Measurements from ENCODE around the gene KRTAP10-3. TPM values are rescaled to one million over a fixed set of nuclear protein-coding genes. Genes with fewer than 3 reads are reported as not detected.
"Not testable (repeated sequence)": the region's sequence is repeated elsewhere in the genome, so short reads cannot be mapped to it uniquely, and the experiment has no call there.

KRTAP10-3 gene
- polyA plus RNA-seq, 1 donor (not counting 4 experiments of a cell fraction or from before 2014, with no cell fraction given), result not detected

DNA sequence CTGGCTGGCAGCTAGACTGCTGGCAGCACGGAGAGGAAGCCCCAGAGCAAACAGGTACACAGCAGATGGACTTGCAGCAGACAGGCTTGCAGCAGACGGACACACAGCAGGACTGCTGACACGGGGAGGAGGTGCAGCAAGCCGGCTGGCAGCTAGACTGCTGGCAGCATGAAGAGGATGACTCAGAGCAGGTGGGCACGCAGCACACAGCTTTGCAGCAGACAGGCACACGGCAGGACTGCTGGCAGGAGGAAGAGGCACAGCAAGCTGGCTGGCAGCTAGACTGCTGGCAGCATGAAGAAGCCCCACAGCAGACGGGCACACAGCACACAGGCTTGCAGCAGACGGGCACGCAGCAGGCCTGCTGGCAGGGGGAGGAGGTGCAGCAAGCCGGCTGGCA, 7.8 kb downstream of the KRTAP10-3 start:
- peaks cover 4% of the 10 kb centered on the region for H3K27me3 ChIP-seq (ENCODE audit: control insufficient read depth, extremely low read depth, insufficient read depth, low read length)
- no peak overlapping the region for H3K4me3 ChIP-seq (ENCODE audit: control insufficient read depth in 2 of 3, extremely low read depth in 1 of 3, insufficient read depth in 2 of 3, low read depth in 1 of 3, low read length in 3 of 3)
- H3K9me3 ChIP-seq (ENCODE audit: control insufficient read depth, low read depth, low read length), result no peaks in the 10 kb centered on the region
- H3K9ac ChIP-seq (ENCODE audit: control insufficient read depth, extremely low read depth, insufficient read depth, low read length), result no peak overlapping the region
- no peaks in the 10 kb centered on the region for H4K20me1 ChIP-seq (ENCODE audit: control insufficient read depth, extremely low read depth, insufficient read depth, low read length)
- peaks cover 22% of the 10 kb centered on the region for H3K4me1 ChIP-seq (ENCODE audit: control insufficient read depth, extremely low read depth, insufficient read depth, low read length)
- dilution Hi-C loops (cut with MboI; ENCODE audit: extremely low pct_ligation_motif_present, low sequenced_read_pairs), result no loop called here
- H3K79me2 ChIP-seq (ENCODE audit: control insufficient read depth, insufficient read depth, low read length), result no peaks in the 10 kb centered on the region
- H3K4me2 ChIP-seq (ENCODE audit: control insufficient read depth, extremely low read depth, insufficient read depth, low read depth, low read length), result peak overlapping the region; percentile 2
- no peak overlapping the region for H3K27ac ChIP-seq (ENCODE audit: control insufficient read depth, insufficient read depth, low read length)
- H3K36me3 ChIP-seq (ENCODE audit: control insufficient read depth in 2 of 2, extremely low read depth in 1 of 2, insufficient read depth in 2 of 2, low read length in 2 of 2), result no peaks in the 10 kb centered on the region
- no peak for TF ChIP-seq EZH2 (IDR thresholded peaks at IDR 0.05; ENCODE audit: low read length)
- TF ChIP-seq, protein P1, sequence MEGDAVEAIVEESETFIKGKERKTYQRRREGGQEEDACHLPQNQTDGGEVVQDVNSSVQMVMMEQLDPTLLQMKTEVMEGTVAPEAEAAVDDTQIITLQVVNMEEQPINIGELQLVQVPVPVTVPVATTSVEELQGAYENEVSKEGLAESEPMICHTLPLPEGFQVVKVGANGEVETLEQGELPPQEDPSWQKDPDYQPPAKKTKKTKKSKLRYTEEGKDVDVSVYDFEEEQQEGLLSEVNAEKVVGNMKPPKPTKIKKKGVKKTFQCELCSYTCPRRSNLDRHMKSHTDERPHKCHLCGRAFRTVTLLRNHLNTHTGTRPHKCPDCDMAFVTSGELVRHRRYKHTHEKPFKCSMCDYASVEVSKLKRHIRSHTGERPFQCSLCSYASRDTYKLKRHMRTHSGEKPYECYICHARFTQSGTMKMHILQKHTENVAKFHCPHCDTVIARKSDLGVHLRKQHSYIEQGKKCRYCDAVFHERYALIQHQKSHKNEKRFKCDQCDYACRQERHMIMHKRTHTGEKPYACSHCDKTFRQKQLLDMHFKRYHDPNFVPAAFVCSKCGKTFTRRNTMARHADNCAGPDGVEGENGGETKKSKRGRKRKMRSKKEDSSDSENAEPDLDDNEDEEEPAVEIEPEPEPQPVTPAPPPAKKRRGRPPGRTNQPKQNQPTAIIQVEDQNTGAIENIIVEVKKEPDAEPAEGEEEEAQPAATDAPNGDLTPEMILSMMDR (optimal IDR thresholded peaks at IDR 0.05 in 1 of 3, IDR thresholded peaks at IDR 0.05 in 1 of 3, conservative IDR thresholded peaks at IDR 0.05 in 1 of 3; ENCODE audit: extremely low read depth in 1 of 3, insufficient read depth in 2 of 3, low read length in 3 of 3), result peak in 1 of 3 experiments; percentile 2
- H3K9me1 ChIP-seq (ENCODE audit: control insufficient read depth, extremely low read depth, insufficient read depth, low read length), result no peaks in the 10 kb centered on the region
- no peak for FAIRE-seq
- H2AFZ ChIP-seq (ENCODE audit: control insufficient read depth, low read length), result no peak overlapping the region
- peak; percentile 1 for DNase-seq (ENCODE audit: low read depth, low spot score)

DNA sequence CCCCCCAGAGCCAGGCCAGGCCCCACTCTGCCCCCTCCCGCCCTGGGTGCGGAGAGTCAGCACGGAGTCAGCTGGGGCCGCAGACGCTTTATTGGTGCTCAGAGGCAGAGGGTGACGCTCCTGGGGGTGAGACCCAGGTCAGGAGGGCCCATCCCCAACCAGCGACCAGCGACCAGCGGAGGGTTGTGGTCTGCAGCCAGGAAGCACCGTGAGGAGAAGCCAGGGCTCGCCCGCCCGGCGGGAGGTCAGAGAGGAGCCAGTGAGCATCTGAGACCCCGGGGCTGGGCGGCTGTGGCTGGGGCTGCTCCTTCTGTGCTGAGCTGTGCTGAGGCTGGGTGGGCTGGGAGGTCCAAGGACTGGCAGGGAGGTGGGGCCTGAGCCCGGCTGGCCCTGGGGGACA, 8.3 kb downstream of the KRTAP10-3 start:
- FAIRE-seq; H3K79me2 ChIP-seq (ENCODE audit: control insufficient read depth, insufficient read depth, low read length); H2AFZ ChIP-seq (ENCODE audit: control insufficient read depth, low read length); H3K9me3 ChIP-seq (ENCODE audit: control insufficient read depth, low read depth, low read length); H3K36me3 ChIP-seq (ENCODE audit: control insufficient read depth in 2 of 2, extremely low read depth in 1 of 2, insufficient read depth in 2 of 2, low read length in 2 of 2); H3K4me3 ChIP-seq (ENCODE audit: control insufficient read depth in 2 of 3, extremely low read depth in 1 of 3, insufficient read depth in 2 of 3, low read depth in 1 of 3, low read length in 3 of 3); H3K27ac ChIP-seq (ENCODE audit: control insufficient read depth, insufficient read depth, low read length); dilution Hi-C loops (cut with MboI; ENCODE audit: extremely low pct_ligation_motif_present, low sequenced_read_pairs); H3K9me1 ChIP-seq (ENCODE audit: control insufficient read depth, extremely low read depth, insufficient read depth, low read length); H3K9ac ChIP-seq (ENCODE audit: control insufficient read depth, extremely low read depth, insufficient read depth, low read length); H4K20me1 ChIP-seq (ENCODE audit: control insufficient read depth, extremely low read depth, insufficient read depth, low read length); DNase-seq (ENCODE audit: low read depth, low spot score); H3K27me3 ChIP-seq (ENCODE audit: control insufficient read depth, extremely low read depth, insufficient read depth, low read length): not testable (repeated sequence)
- H3K4me2 ChIP-seq (ENCODE audit: control insufficient read depth, extremely low read depth, insufficient read depth, low read depth, low read length), result peak overlapping the region; percentile 2
- H3K4me1 ChIP-seq (ENCODE audit: control insufficient read depth, extremely low read depth, insufficient read depth, low read length), result peaks cover 22% of the 10 kb centered on the region

DNA sequence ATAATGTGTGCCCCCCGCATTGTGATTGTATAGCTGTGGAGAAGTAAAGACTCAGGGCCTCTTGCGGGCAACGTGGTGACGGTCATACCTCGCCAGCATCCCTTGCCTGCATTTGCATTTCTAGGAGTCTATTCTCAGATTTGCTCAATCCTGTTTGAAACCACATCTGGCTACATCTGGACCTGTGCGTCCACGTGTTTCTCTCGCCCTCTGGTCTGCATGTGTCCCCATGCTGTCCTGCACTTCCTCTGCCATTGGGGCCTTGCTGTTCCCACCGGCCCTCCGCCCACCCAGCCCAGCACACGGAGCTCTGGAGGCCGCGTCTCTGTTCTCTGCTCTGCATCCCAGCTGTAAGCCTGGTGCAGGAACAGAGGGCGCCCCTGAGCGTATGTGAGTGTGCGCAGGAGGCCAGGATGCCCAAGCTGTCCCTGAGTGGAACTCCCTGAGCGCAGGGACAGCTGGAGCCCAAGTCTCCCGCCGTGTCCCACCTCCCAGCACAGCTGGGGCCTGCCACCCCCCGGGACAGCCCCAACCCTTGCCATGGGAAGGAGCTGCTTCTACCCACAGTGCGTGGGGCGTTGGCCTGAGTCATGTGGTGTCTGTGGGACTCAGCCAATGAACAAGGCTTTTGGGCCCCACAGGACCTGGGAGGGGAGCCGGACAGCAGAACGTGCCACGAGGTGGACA, 8.9 kb downstream of the KRTAP10-3 start:
- Histone ChIP-seq H3K9ac (ENCODE audit: control insufficient read depth, extremely low read depth, insufficient read depth, low read length) (no peak overlapping the region), H3K4me3 (ENCODE audit: control insufficient read depth in 2 of 3, extremely low read depth in 1 of 3, insufficient read depth in 2 of 3, low read depth in 1 of 3, low read length in 3 of 3) (no peak overlapping the region), H3K27me3 (ENCODE audit: control insufficient read depth, extremely low read depth, insufficient read depth, low read length) (peaks cover 4% of the 10 kb centered on the region), H3K27ac (ENCODE audit: control insufficient read depth, insufficient read depth, low read length) (no peak overlapping the region), H4K20me1 (ENCODE audit: control insufficient read depth, extremely low read depth, insufficient read depth, low read length) (no peaks in the 10 kb centered on the region), H3K36me3 (ENCODE audit: control insufficient read depth in 2 of 2, extremely low read depth in 1 of 2, insufficient read depth in 2 of 2, low read length in 2 of 2) (no peaks in the 10 kb centered on the region), H3K4me1 (ENCODE audit: control insufficient read depth, extremely low read depth, insufficient read depth, low read length) (peaks cover 22% of the 10 kb centered on the region), H2AFZ (ENCODE audit: control insufficient read depth, low read length) (peak overlapping the region; percentile 29), H3K79me2 (ENCODE audit: control insufficient read depth, insufficient read depth, low read length) (no peaks in the 10 kb centered on the region), H3K9me3 (ENCODE audit: control insufficient read depth, low read depth, low read length) (no peaks in the 10 kb centered on the region), H3K4me2 (ENCODE audit: control insufficient read depth, extremely low read depth, insufficient read depth, low read depth, low read length) (peak overlapping the region; percentile 52), H3K9me1 (ENCODE audit: control insufficient read depth, extremely low read depth, insufficient read depth, low read length) (no peaks in the 10 kb centered on the region)
- dilution Hi-C loops (cut with MboI; ENCODE audit: extremely low pct_ligation_motif_present, low sequenced_read_pairs), result no loop called here
- TF ChIP-seq, protein P1 (optimal IDR thresholded peaks at IDR 0.05 in 1 of 3, IDR thresholded peaks at IDR 0.05 in 1 of 3, conservative IDR thresholded peaks at IDR 0.05 in 1 of 3; ENCODE audit: extremely low read depth in 1 of 3, insufficient read depth in 2 of 3, low read length in 3 of 3), result peak in 1 of 3 experiments; percentile 47
- no peak for TF ChIP-seq EZH2 (IDR thresholded peaks at IDR 0.05; ENCODE audit: low read length)
- FAIRE-seq (peak; percentile 32), DNase-seq (ENCODE audit: low read depth, low spot score) (no peak)

All from keratinocyte (primary cell).